ENCODE data around the gene FRY. TPM values are rescaled to one million over a fixed set of nuclear protein-coding genes. Genes with fewer than 3 reads are reported as not detected.

The FRY gene
- total RNA-seq, 2 donors from 2014 or later = 7.0 to 10.8 TPM

GRCh38 chr13:32302461-32302860 lies 270.9 kb downstream of the FRY start:
- H3K4me1 Mint-ChIP-seq = no peaks in the 10 kb centered on the region
- no peak overlapping the region for H3K27ac Mint-ChIP-seq
- no peak for ATAC-seq (replicated peaks)
- no peaks in the 10 kb centered on the region for H3K36me3 Mint-ChIP-seq (ENCODE audit: low read depth)
- H3K9me3 Mint-ChIP-seq = no peaks in the 10 kb centered on the region
- no peak overlapping the region for H3K4me3 Mint-ChIP-seq
- peaks cover 3% of the 10 kb centered on the region for H3K27me3 Mint-ChIP-seq

- no peaks in the 10 kb centered on the region for H3K27me3 Mint-ChIP-seq
- no peaks in the 10 kb centered on the region for H3K9me3 Mint-ChIP-seq
- ATAC-seq (replicated peaks) = no peak
- no peak overlapping the region for H3K27ac Mint-ChIP-seq
- H3K4me3 Mint-ChIP-seq = no peak overlapping the region
- no peaks in the 10 kb centered on the region for H3K36me3 Mint-ChIP-seq (ENCODE audit: low read depth)
- peaks cover 7% of the 10 kb centered on the region for H3K4me1 Mint-ChIP-seq
Observed at GRCh38 chr13:32305646-32306045, 274.1 kb downstream of the FRY start.

GRCh38 chr13:32309312-32310133 lies 277.9 kb downstream of the FRY start:
- no peaks in the 10 kb centered on the region for H3K9me3 Mint-ChIP-seq
- H3K27me3 Mint-ChIP-seq = no peaks in the 10 kb centered on the region
- no peak overlapping the region for H3K27ac Mint-ChIP-seq
- peaks cover 7% of the 10 kb centered on the region for H3K4me1 Mint-ChIP-seq
- no peaks in the 10 kb centered on the region for H3K36me3 Mint-ChIP-seq (ENCODE audit: low read depth)
- peak overlapping the region; percentile 30 for H3K4me3 Mint-ChIP-seq
- ATAC-seq (replicated peaks) = peak; percentile 27

GRCh38 chr13:32310134-32310706 lies 278.6 kb downstream of the FRY start:
- Mint-ChIP-seq H3K36me3 (ENCODE audit: low read depth) (peaks cover 6% of the 10 kb centered on the region), H3K9me3 (no peaks in the 10 kb centered on the region), H3K27me3 (no peaks in the 10 kb centered on the region), H3K4me1 (peaks cover 7% of the 10 kb centered on the region), H3K4me3 (peak overlapping the region; percentile 30), H3K27ac (peak overlapping the region; percentile 18)
- peak; percentile 73 for ATAC-seq (replicated peaks)

GRCh38 chr13:32311188-32311897 lies 279.8 kb downstream of the FRY start:
- Mint-ChIP-seq H3K27ac (peak overlapping the region; percentile 18), H3K36me3 (ENCODE audit: low read depth) (peaks cover 17% of the 10 kb centered on the region), H3K4me3 (no peak overlapping the region), H3K4me1 (peaks cover 7% of the 10 kb centered on the region), H3K9me3 (no peaks in the 10 kb centered on the region), H3K27me3 (no peaks in the 10 kb centered on the region)
- no peak for ATAC-seq (replicated peaks)

- peaks cover 40% of the 10 kb centered on the region for H3K36me3 Mint-ChIP-seq (ENCODE audit: low read depth)
- no peaks in the 10 kb centered on the region for H3K9me3 Mint-ChIP-seq
- peak; percentile 69 for ATAC-seq (replicated peaks)
- no peaks in the 10 kb centered on the region for H3K27me3 Mint-ChIP-seq
- peak overlapping the region; percentile 96 for H3K4me3 Mint-ChIP-seq
- peaks cover 8% of the 10 kb centered on the region for H3K4me1 Mint-ChIP-seq
- H3K27ac Mint-ChIP-seq = peak overlapping the region; percentile 98
Observed at GRCh38 chr13:32314271-32315237, 283.0 kb downstream of the FRY start.

- Mint-ChIP-seq H3K9me3 (no peaks in the 10 kb centered on the region), H3K27me3 (no peaks in the 10 kb centered on the region), H3K27ac (peak within 1 kb of the TSS; percentile 98), H3K4me3 (peak within 1 kb of the TSS; percentile 96), H3K4me1 (peaks cover 15% of the 10 kb centered on the region), H3K36me3 (ENCODE audit: low read depth) (peaks cover 49% of the 10 kb centered on the region)
- ATAC-seq (replicated peaks) = peak; percentile 97
Observed at GRCh38 chr13:32315238-32316027, 283.9 kb downstream of the FRY start, which contains the start of the genes BRCA2 and ZAR1L. TSS of gene BRCA2 (plus strand) at chr13:32315508. CDS start at chr13:32316461, 953 bp downstream. TSS of gene ZAR1L (minus strand) at chr13:32315363. CDS start at chr13:32311925, 3,438 bp downstream.

- H3K9me3 Mint-ChIP-seq = no peaks in the 10 kb centered on the region
- H3K27ac Mint-ChIP-seq = peak overlapping the region; percentile 98
- H3K27me3 Mint-ChIP-seq = no peaks in the 10 kb centered on the region
- peak; percentile 49 for ATAC-seq (replicated peaks)
- H3K36me3 Mint-ChIP-seq (ENCODE audit: low read depth) = peaks cover 50% of the 10 kb centered on the region
- peak overlapping the region; percentile 96 for H3K4me3 Mint-ChIP-seq
- peaks cover 16% of the 10 kb centered on the region for H3K4me1 Mint-ChIP-seq
Observed at GRCh38 chr13:32316028-32316339, 284.4 kb downstream of the FRY start.

- H3K27ac Mint-ChIP-seq = peak overlapping the region; percentile 98
- H3K9me3 Mint-ChIP-seq = no peaks in the 10 kb centered on the region
- no peaks in the 10 kb centered on the region for H3K27me3 Mint-ChIP-seq
- ATAC-seq (replicated peaks) = no peak
- H3K36me3 Mint-ChIP-seq (ENCODE audit: low read depth) = peaks cover 50% of the 10 kb centered on the region
- peak overlapping the region; percentile 96 for H3K4me3 Mint-ChIP-seq
- peaks cover 16% of the 10 kb centered on the region for H3K4me1 Mint-ChIP-seq
Observed at GRCh38 chr13:32316501-32316900, 284.9 kb downstream of the FRY start.

- H3K27ac Mint-ChIP-seq = no peak overlapping the region
- no peaks in the 10 kb centered on the region for H3K27me3 Mint-ChIP-seq
- H3K36me3 Mint-ChIP-seq (ENCODE audit: low read depth) = peaks cover 50% of the 10 kb centered on the region
- H3K9me3 Mint-ChIP-seq = no peaks in the 10 kb centered on the region
- ATAC-seq (replicated peaks) = no peak
- H3K4me1 Mint-ChIP-seq = peaks cover 16% of the 10 kb centered on the region
- peak overlapping the region; percentile 96 for H3K4me3 Mint-ChIP-seq
Observed at GRCh38 chr13:32317716-32318465, 286.3 kb downstream of the FRY start.

- Mint-ChIP-seq H3K27me3 (no peaks in the 10 kb centered on the region), H3K4me1 (peaks cover 16% of the 10 kb centered on the region), H3K9me3 (no peaks in the 10 kb centered on the region), H3K4me3 (peak overlapping the region; percentile 7), H3K27ac (peak overlapping the region; percentile 1), H3K36me3 (ENCODE audit: low read depth) (peaks cover 54% of the 10 kb centered on the region)
- no peak for ATAC-seq (replicated peaks)
Observed at GRCh38 chr13:32320528-32320927, 289.0 kb downstream of the FRY start.

GRCh38 chr13:32323912-32324311 lies 292.3 kb downstream of the FRY start:
- H3K36me3 Mint-ChIP-seq (ENCODE audit: low read depth) = peaks cover 44% of the 10 kb centered on the region
- H3K27me3 Mint-ChIP-seq = no peaks in the 10 kb centered on the region
- peaks cover 16% of the 10 kb centered on the region for H3K4me1 Mint-ChIP-seq
- H3K27ac Mint-ChIP-seq = no peak overlapping the region
- H3K4me3 Mint-ChIP-seq = no peak overlapping the region
- H3K9me3 Mint-ChIP-seq = no peaks in the 10 kb centered on the region
- ATAC-seq (replicated peaks) = no peak

GRCh38 chr13:32330441-32330840 lies 298.9 kb downstream of the FRY start:
- H3K4me1 Mint-ChIP-seq = no peaks in the 10 kb centered on the region
- no peaks in the 10 kb centered on the region for H3K9me3 Mint-ChIP-seq
- no peak overlapping the region for H3K27ac Mint-ChIP-seq
- H3K27me3 Mint-ChIP-seq = no peaks in the 10 kb centered on the region
- H3K4me3 Mint-ChIP-seq = no peak overlapping the region
- H3K36me3 Mint-ChIP-seq (ENCODE audit: low read depth) = peaks cover 58% of the 10 kb centered on the region
- ATAC-seq (replicated peaks) = no peak

Data from activated T-helper 17 cell treated with anti-CD3 and anti-CD28 coated beads, Interleukin-2, amount 50 U/mL, for 72 hours (primary cell).